HepG2 (cell line): ENCODE measurements around the gene POMT1. TPM values are rescaled to one million over a fixed set of nuclear protein-coding genes. Genes with fewer than 3 reads are reported as not detected.

ENCODE experiments used
- AKAP8 ChIP-seq: sonication (generic); formaldehyde crosslinking; IDR thresholded peaks from 2 replicates; pipeline ENCODE4 v1.5.1; 2020; ENCODE audit warnings: mild to moderate bottlenecking, missing genetic modification reagents
- BRCA1 ChIP-seq: sonication (generic); formaldehyde crosslinking; IDR thresholded peaks from 2 replicates; pipeline ENCODE4 v1.4.0; 2020; ENCODE audit warnings: missing genetic modification reagents
- CEBPG ChIP-seq: IDR thresholded peaks from 2 replicates; pipeline ENCODE4 v1.6.1; 2016
- CERS6 ChIP-seq: sonication (generic); formaldehyde crosslinking; IDR thresholded peaks from 2 replicates; pipeline ENCODE4 v1.5.0; 2020; ENCODE audit warnings: missing genetic modification reagents
- FIP1L1 ChIP-seq: fragments of 200-400 bp; formaldehyde crosslinking; IDR thresholded peaks from 2 replicates; pipeline ENCODE4 v1.6.1; 2018; ENCODE audit warnings: low read depth, mild to moderate bottlenecking, low read length, moderate library complexity, borderline replicate concordance; ENCODE audit not compliant: insufficient read depth
- FOXC1 ChIP-seq: sonication (generic); formaldehyde crosslinking; IDR thresholded peaks from 2 replicates; pipeline ENCODE4 v1.8.0; 2022; ENCODE audit warnings: mild to moderate bottlenecking, missing genetic modification reagents, borderline replicate concordance
- GATAD2A ChIP-seq: IDR thresholded peaks from 2 replicates; pipeline ENCODE4 v1.6.1; 2016
- HMG20B ChIP-seq: conservative IDR thresholded peaks from 2 replicates; pipeline ENCODE4 v1.6.1; 2016; ENCODE audit warnings: missing genetic modification reagents, missing compliant biosample characterization
- KAT8 ChIP-seq: IDR thresholded peaks from 2 replicates; pipeline ENCODE4 v1.6.1; 2016; ENCODE audit warnings: missing genetic modification reagents, missing compliant biosample characterization
- MTF1 ChIP-seq: sonication (generic); formaldehyde crosslinking; IDR thresholded peaks from 2 replicates; pipeline ENCODE4 v1.5.0; 2020; ENCODE audit warnings: missing genetic modification reagents
- NR2F2 ChIP-seq: IDR thresholded peaks from 2 replicates; pipeline ENCODE4 v1.6.1; 2012; ENCODE audit warnings: low read depth, inconsistent platforms, borderline replicate concordance
- PRDM4 ChIP-seq: sonication (generic); formaldehyde crosslinking; IDR thresholded peaks from 2 replicates; pipeline ENCODE4 v1.9.0; 2021; ENCODE audit warnings: missing genetic modification reagents, borderline replicate concordance
- TMF1 ChIP-seq: sonication (generic); formaldehyde crosslinking; IDR thresholded peaks from 2 replicates; pipeline ENCODE4 v1.8.1; 2022; ENCODE audit warnings: low read depth, missing genetic modification reagents
- TRIM24 ChIP-seq: sonication (generic); formaldehyde crosslinking; IDR thresholded peaks from 2 replicates; pipeline ENCODE4 v1.8.0; 2022; ENCODE audit warnings: mild to moderate bottlenecking, missing genetic modification reagents
- ZBTB25 ChIP-seq: IDR thresholded peaks from 2 replicates; pipeline ENCODE4 v1.6.1; 2018; ENCODE audit warnings: missing genetic modification reagents
- ZIK1 ChIP-seq: sonication (generic); formaldehyde crosslinking; IDR thresholded peaks from 2 replicates; pipeline ENCODE4 v1.5.0; 2020; ENCODE audit warnings: mild to moderate bottlenecking, low read depth, missing genetic modification reagents, borderline replicate concordance
- ZNF136 ChIP-seq: sonication (generic); formaldehyde crosslinking; IDR thresholded peaks from 2 replicates; pipeline ENCODE4 v1.8.1; 2022; ENCODE audit warnings: low read depth, mild to moderate bottlenecking, moderate library complexity, missing genetic modification reagents
- ZNF17 ChIP-seq: sonication (generic); formaldehyde crosslinking; IDR thresholded peaks from 2 replicates; pipeline ENCODE4 v1.5.0; 2020; ENCODE audit warnings: mild to moderate bottlenecking, missing genetic modification reagents
- ZNF354B ChIP-seq: sonication (generic); formaldehyde crosslinking; IDR thresholded peaks from 2 replicates; pipeline ENCODE4 v1.8.0; 2022; ENCODE audit warnings: mild to moderate bottlenecking, missing genetic modification reagents
- ZNF577 ChIP-seq: sonication (generic); formaldehyde crosslinking; IDR thresholded peaks from 2 replicates; pipeline ENCODE4 v1.4.0; 2020; ENCODE audit warnings: mild to moderate bottlenecking, low read depth, missing genetic modification reagents, borderline replicate concordance
- ZUFSP ChIP-seq: sonication (generic); formaldehyde crosslinking; IDR thresholded peaks from 2 replicates; pipeline ENCODE4 v1.9.0; 2021; ENCODE audit warnings: missing genetic modification reagents, mild to moderate bottlenecking, borderline replicate concordance
- polyA plus RNA-seq, 8 experiments: library from polyadenylated mRNA; depleted of rRNA in 3 of 8; stranded (reverse) in 7 of 8; unstranded in 1 of 8; fragments of >200 nt; fragmentation: Illumina TruSeq in 4 of 8; extraction: Trizol in 4 of 8; gene quantifications; 2 replicates each; pipeline versions ENCODE4 v1.2.1 to v1.2.3, GENCODE V29; 2011 to 2016; ENCODE audit warnings: low read depth in 4 of 8, missing spikeins in 1 of 8, mixed read lengths in 1 of 8; ENCODE audit not compliant: insufficient read depth in 1 of 8
- total RNA-seq, 5 experiments: library from RNA; depleted of rRNA; stranded (reverse); fragments of >200 nt; fragmentation: Illumina TruSeq; extraction: Trizol; gene quantifications; 2 replicates each; pipeline ENCODE4 v1.2.3, GENCODE V29; 2016; ENCODE audit warnings: low read depth in 1 of 5
- TF ChIP-seq, protein P1 (sequence below): sonication (generic); formaldehyde crosslinking; conservative IDR thresholded peaks from 2 replicates; pipeline ENCODE4 v1.8.1; 2023; ENCODE audit warnings: missing genetic modification reagents

Gene POMT1
- total and polyA plus RNA-seq, 2 of the 13 experiments (the other 11 are each of a cell fraction or from before 2014, with no cell fraction given): 21.6 to 22.7 TPM

DNA sequence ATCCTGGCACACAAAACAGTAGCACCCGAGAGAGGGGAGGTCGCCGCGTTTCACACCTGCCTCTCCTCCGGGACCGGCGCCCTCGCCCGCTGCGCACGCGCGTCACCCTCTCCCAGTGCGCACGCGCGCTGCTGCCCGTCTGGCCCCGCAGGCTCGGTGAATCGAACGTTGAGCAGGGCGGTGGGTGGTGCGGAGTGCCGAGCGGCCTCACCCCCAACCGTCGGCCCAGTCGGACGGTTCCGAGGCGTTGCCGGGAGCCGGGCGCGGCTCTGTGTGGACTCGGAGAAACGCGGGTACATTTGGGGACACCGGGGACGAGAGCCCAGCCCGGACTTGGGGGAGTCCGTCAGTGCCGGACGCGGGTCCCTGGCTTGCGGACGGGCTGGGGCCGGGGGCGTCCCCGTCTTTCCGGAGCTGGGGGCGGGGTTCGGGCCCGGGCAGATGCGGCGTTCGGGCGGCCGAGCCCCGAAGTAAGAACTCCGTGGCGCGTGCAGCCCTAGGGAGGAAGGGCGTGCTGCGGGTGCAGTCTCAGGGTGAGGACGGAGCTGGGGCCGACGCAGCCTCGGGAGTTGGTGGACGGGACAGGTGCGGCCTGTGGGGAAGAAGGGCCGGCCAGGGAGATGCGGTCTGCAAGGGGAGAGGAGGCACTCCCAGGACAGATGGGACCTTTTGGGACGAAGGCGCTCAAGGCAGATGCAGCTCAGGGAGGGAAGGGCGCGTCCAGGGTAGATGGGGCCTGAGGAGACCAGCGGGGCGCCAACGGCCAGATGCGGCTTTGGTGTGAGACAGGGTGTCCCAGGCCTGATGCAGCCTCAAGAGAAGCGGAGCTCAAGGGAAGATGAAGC, at the start of gene POMT1 (continued):
- no peak for TF ChIP-seq ZBTB25
- no peak for TF ChIP-seq TMF1
- 0 out of 2 replicates have a peak, but pooled peaks have one; percentile 50 for TF ChIP-seq CERS6
- TF ChIP-seq ZIK1 (CRISPR knock-in tag): peak; percentile 27; the same call in 1 of the 2 replicates
- TF ChIP-seq TRIM24 (CRISPR knock-in tag): no peak
- peak; percentile 82; the same call in 1 of the 2 replicates for TF ChIP-seq PRDM4 (CRISPR knock-in tag)
- peak; percentile 83 for TF ChIP-seq KAT8 (CRISPR knock-in tag)
- TF ChIP-seq ZNF577: no peak
- TF ChIP-seq ZUFSP: no peak
- no peak for TF ChIP-seq MTF1 (CRISPR knock-in tag)
- TF ChIP-seq FOXC1 (CRISPR knock-in tag): peak; percentile 53; the same call in 1 of the 2 replicates
- TF ChIP-seq CEBPG (CRISPR knock-in tag): 0 out of 2 replicates have a peak, but pooled peaks have one; percentile 21
- TF ChIP-seq NR2F2: no peak
- TF ChIP-seq ZNF17 (CRISPR knock-in tag): no peak
- TF ChIP-seq GATAD2A (CRISPR knock-in tag): 0 out of 2 replicates have a peak, but pooled peaks have one; percentile 34
- TF ChIP-seq HMG20B (CRISPR knock-in tag): 0 out of 2 replicates have a peak, but pooled peaks have one; percentile 44
- TF ChIP-seq, protein P1, sequence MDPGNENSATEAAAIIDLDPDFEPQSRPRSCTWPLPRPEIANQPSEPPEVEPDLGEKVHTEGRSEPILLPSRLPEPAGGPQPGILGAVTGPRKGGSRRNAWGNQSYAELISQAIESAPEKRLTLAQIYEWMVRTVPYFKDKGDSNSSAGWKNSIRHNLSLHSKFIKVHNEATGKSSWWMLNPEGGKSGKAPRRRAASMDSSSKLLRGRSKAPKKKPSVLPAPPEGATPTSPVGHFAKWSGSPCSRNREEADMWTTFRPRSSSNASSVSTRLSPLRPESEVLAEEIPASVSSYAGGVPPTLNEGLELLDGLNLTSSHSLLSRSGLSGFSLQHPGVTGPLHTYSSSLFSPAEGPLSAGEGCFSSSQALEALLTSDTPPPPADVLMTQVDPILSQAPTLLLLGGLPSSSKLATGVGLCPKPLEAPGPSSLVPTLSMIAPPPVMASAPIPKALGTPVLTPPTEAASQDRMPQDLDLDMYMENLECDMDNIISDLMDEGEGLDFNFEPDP (CRISPR knock-in tag): no peak
- TF ChIP-seq FIP1L1: no peak
- TF ChIP-seq ZNF354B (CRISPR knock-in tag): no peak; the same call in 1 of the 2 replicates
- TF ChIP-seq AKAP8 (CRISPR knock-in tag): peak; percentile 36; the same call in 1 of the 2 replicates
- TF ChIP-seq BRCA1 (CRISPR knock-in tag): no peak
- TF ChIP-seq ZNF136 (CRISPR knock-in tag): no peak
